ENCODE results near the gene TMEM131L. TPM values are rescaled to one million over a fixed set of nuclear protein-coding genes. Genes with fewer than 3 reads are reported as not detected.
A peak's percentile ranks its signal among the peaks of the same experiment; 100 is the strongest.

Gene TMEM131L
- polyA plus RNA-seq, 3 donors: 11.2 to 58.3 (median 26.0) TPM

- DNase-seq: no peak
- H3K27ac ChIP-seq (ENCODE audit: low read depth in 1 of 2, low read length in 2 of 2): no peak overlapping the region
- Mint-ChIP-seq H3K27me3 (ENCODE audit: low read depth in 3 of 3) (peaks cover 0 to 1% (median 0%) of the 10 kb centered on the region in 3 donors), H3K36me3 (peaks cover 28% of the 10 kb centered on the region in 2 donors), H3K4me1 (peaks cover 64% of the 10 kb centered on the region), H3K4me3 (no peak overlapping the region), H3K9me3 (no peaks in the 10 kb centered on the region), H3K27ac (peak overlapping the region in 2 of 7 donors; percentile 63 to 69)
- no peaks in the 10 kb centered on the region for H3K9me3 ChIP-seq (replicated peaks in 1 of 2; ENCODE audit: control insufficient read depth in 1 of 2, insufficient read depth in 1 of 2, low read length in 2 of 2)
- H3K4me3 ChIP-seq (replicated peaks in 1 of 3; ENCODE audit: low read depth in 2 of 3, low read length in 3 of 3): no peak overlapping the region
- TF ChIP-seq CTCF (IDR thresholded peaks at IDR 0.05): no peak
- H3K9ac ChIP-seq (ENCODE audit: insufficient read depth, low read length, poor library complexity, severe bottlenecking): no peak overlapping the region
- peaks cover 9 to 26% of the 10 kb centered on the region in 2 donors for H3K36me3 ChIP-seq (replicated peaks in 1 of 2; ENCODE audit: control insufficient read depth in 1 of 2, insufficient read depth in 2 of 2, low read length in 2 of 2)
- H4K20me1 ChIP-seq (ENCODE audit: insufficient read depth, low read length): peaks cover 99% of the 10 kb centered on the region
- no peaks in the 10 kb centered on the region for H3K27me3 ChIP-seq (ENCODE audit: control insufficient read depth in 2 of 2, insufficient read depth in 2 of 2, low read length in 2 of 2)
- H3K4me1 ChIP-seq (ENCODE audit: control insufficient read depth in 1 of 2, insufficient read depth in 2 of 2, low read length in 2 of 2): peaks cover 39 to 55% of the 10 kb centered on the region in 2 donors
- intact Hi-C loops (cut with micrococcal nuclease): no loop called here
- H3K4me2 ChIP-seq (replicated peaks; ENCODE audit: extremely low read depth, low read length, poor library complexity, severe bottlenecking): no peak overlapping the region
- WGBS (ENCODE audit: insufficient coverage): no CpG with 5 or more reads among the region's 3 CpGs
- H2AFZ ChIP-seq (ENCODE audit: insufficient read depth, low read depth, low read length, poor library complexity, severe bottlenecking): no peak overlapping the region
- H3K79me2 ChIP-seq (ENCODE audit: insufficient read depth, low read length): peaks cover 98% of the 10 kb centered on the region
Measured at GRCh38 chr4:153517159-153517558, 51.0 kb downstream of the TMEM131L start.

GRCh38 chr4:153518001-153518400 is 51.8 kb downstream of the TMEM131L start:
- Histone ChIP-seq H3K4me1 (ENCODE audit: control insufficient read depth in 1 of 2, insufficient read depth in 2 of 2, low read length in 2 of 2) (peaks cover 47 to 63% of the 10 kb centered on the region in 2 donors), H3K27ac (ENCODE audit: low read depth in 1 of 2, low read length in 2 of 2) (no peak overlapping the region), H4K20me1 (ENCODE audit: insufficient read depth, low read length) (peaks cover 100% of the 10 kb centered on the region), H3K36me3 (replicated peaks in 1 of 2; ENCODE audit: control insufficient read depth in 1 of 2, insufficient read depth in 2 of 2, low read length in 2 of 2) (peaks cover 8 to 26% of the 10 kb centered on the region in 2 donors), H3K4me3 (replicated peaks in 1 of 3; ENCODE audit: low read depth in 2 of 3, low read length in 3 of 3) (no peak overlapping the region), H3K4me2 (replicated peaks; ENCODE audit: extremely low read depth, low read length, poor library complexity, severe bottlenecking) (no peak overlapping the region), H2AFZ (ENCODE audit: insufficient read depth, low read depth, low read length, poor library complexity, severe bottlenecking) (no peak overlapping the region), H3K9me3 (replicated peaks in 1 of 2; ENCODE audit: control insufficient read depth in 1 of 2, insufficient read depth in 1 of 2, low read length in 2 of 2) (no peaks in the 10 kb centered on the region), H3K79me2 (ENCODE audit: insufficient read depth, low read length) (peaks cover 97% of the 10 kb centered on the region), H3K9ac (ENCODE audit: insufficient read depth, low read length, poor library complexity, severe bottlenecking) (no peak overlapping the region), H3K27me3 (ENCODE audit: control insufficient read depth in 2 of 2, insufficient read depth in 2 of 2, low read length in 2 of 2) (no peaks in the 10 kb centered on the region)
- no peaks in the 10 kb centered on the region for H3K9me3 Mint-ChIP-seq
- peaks cover 0 to 2% (median 1%) of the 10 kb centered on the region in 3 donors for H3K27me3 Mint-ChIP-seq (ENCODE audit: low read depth in 3 of 3)
- intact Hi-C loops (cut with micrococcal nuclease): no loop called here
- peaks cover 29 to 34% of the 10 kb centered on the region in 2 donors for H3K36me3 Mint-ChIP-seq
- WGBS (ENCODE audit: insufficient coverage): 89% methylated on average over 8 of the region's 8 CpGs
- peak overlapping the region in 2 of 7 donors; percentile 4 to 32 for H3K27ac Mint-ChIP-seq
- peaks cover 70% of the 10 kb centered on the region for H3K4me1 Mint-ChIP-seq
- TF ChIP-seq CTCF (IDR thresholded peaks at IDR 0.05): no peak
- H3K4me3 Mint-ChIP-seq: no peak overlapping the region
- DNase-seq: no peak

Measured in CD14-positive monocyte (primary cell).